Activated gamma-delta T cell (primary cell): ENCODE results near the gene PLEKHB2.
"Not testable (repeated sequence)": the region's sequence is repeated elsewhere in the genome, so short reads cannot be mapped to it uniquely, and the experiment has no call there.

Source experiments
- DNase-seq: peaks from one replicate; lab custom pipeline; 2025; lab: John Stamatoyannopoulos, UW

Gene PLEKHB2

GRCh38 chr2:131143803-131144202 lies 38.7 kb downstream of the PLEKHB2 start:
- DNase-seq = no peak

DNA sequence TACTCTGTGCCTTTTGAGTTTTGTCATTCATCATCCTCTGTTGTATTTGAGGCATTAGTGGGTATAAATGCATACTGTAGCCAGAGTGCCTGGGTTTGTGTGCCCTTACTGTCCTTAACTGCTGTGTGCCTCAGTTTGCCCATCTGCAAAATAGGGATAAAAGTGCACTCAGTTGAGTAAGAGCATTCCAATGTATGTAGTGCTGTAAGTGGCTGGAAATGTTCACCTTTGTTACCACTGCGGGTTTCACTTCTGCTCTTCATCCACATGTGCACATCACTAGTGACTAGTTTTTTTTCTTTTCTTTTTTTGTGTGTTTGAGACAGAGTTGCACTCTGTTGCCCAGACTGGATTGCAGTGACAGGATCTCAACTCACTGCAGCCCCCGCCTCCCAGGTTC lies 39.9 kb downstream of the PLEKHB2 start:
- no peak for DNase-seq

DNA sequence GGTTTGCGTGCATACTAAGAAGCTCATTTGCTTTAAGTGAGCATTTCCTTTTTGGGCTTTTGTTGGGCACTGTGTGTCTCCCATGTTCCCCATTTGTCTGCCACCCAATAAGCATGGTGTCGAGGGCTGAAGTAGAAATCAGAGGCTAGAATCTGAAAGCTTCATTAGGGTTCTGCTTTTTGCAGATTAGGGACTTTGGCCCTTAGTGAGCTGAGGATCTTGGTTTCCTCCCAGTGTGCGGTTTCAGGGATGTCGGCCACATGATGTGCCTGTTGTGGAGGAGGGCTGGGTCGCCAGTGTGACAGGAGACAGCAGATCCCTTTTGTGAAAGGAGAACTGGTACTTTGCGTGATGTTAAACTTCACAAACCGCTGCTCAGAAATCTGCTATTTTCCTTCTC lies 41.1 kb downstream of the PLEKHB2 start:
- DNase-seq = no peak

DNA sequence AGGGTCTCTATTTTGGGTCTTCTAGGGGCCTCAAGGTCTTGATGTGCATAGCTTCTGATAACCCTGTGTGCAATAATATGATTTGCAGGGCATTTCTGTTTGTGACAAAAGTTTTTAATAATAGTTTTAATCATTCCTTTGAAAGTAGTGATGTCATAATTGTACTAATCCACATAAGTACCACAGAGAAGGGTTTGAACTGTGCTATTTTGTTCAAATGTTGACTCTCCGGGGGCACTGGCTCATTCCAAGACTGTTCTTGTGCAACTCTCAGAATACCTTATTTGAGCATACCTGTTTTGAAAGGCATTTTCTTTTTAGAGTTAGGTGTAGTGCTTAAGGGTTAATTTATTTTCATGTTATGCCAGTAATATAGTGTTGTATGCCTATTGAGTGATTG lies 41.6 kb downstream of the PLEKHB2 start:
- DNase-seq = no peak

DNA sequence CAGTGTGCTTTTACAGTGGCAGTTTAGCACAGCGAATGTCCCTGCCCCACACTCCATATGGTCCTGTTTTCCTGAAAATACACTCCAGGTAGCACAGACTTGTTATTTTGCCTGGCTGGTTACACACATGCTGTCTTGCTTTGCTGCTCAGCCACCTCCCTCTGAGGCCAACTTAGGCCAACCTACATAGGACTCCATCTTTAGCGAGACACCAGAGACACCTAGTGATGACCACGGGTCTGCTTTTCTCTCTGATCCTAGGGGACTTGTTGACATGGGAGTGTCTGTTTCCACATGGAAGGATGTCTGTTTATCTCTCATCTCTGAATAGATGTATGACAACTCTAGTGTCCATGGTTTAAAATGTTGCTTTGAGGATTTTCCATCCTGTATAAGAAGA lies 43.3 kb downstream of the PLEKHB2 start:
- DNase-seq = no peak

DNA sequence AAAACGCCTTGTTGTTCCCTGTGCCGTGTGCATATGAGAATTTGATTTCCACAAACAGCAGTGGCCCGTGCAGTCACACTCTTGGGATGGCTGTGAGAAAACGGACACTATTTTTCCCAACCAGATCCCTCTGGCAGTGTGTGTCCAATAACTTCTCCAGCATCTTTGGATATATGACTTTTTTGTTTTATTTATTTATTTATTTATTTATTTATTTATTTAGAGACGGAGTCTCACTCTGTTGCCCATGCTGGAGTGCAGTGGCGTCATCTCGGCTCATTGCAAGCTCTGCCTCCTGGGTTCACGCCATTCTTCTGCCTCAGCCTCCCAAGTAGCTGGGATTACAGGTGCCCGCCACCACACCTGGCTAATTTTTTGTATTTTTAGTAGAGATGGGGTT lies 45.0 kb downstream of the PLEKHB2 start:
- not testable (repeated sequence) for DNase-seq

- no peak for DNase-seq
These were observed 46.3 kb downstream of the PLEKHB2 start for GRCh38 chr2:131151398-131151797.

GRCh38 chr2:131152074-131152473 lies 46.9 kb downstream of the PLEKHB2 start:
- DNase-seq = no peak

DNA sequence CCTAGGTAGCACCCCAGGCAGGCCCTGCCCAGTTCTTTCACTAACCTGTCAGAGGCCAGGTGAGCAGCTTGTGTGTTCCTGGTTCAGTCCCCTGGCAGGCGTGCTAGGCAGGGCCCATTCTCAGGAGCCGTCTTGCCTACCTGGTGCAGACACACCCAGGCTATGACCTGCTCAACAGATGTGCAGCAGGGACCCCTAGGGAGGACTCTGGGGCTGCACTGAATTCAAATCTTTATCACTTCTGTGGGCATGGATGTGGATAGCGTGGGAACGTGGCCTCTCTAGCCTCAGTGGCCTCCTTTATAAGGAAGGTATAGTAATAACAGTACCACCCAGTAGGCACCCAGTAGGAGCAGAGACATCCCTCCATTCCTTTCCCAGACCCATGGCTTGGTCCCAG lies 48.4 kb downstream of the PLEKHB2 start:
- no peak for DNase-seq

- peak; percentile 18 for DNase-seq
These were observed 49.0 kb downstream of the PLEKHB2 start for GRCh38 chr2:131154071-131154531.

DNA sequence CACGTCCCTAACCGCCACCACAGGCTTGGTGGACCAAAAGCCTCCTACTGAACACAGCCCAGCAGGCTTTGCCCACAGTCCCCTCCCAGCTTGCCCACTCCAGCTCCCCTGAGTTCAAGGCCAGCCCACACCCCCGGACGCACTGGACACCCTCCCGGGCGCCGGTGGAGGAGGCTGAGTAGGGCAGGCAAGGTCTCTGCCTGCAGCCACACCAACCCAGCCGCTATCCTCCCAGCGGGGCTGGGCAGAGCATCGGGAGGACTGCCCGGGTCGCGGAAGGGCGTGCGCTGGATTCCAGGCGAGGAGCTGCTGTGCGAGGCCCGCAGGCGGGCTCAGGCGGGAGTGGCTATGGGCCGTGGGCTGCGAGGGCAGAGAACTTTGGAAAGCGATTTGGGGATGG lies 49.5 kb downstream of the PLEKHB2 start:
- peak; percentile 15 for DNase-seq

GRCh38 chr2:131155208-131155855 lies 50.2 kb downstream of the PLEKHB2 start:
- no peak for DNase-seq

DNA sequence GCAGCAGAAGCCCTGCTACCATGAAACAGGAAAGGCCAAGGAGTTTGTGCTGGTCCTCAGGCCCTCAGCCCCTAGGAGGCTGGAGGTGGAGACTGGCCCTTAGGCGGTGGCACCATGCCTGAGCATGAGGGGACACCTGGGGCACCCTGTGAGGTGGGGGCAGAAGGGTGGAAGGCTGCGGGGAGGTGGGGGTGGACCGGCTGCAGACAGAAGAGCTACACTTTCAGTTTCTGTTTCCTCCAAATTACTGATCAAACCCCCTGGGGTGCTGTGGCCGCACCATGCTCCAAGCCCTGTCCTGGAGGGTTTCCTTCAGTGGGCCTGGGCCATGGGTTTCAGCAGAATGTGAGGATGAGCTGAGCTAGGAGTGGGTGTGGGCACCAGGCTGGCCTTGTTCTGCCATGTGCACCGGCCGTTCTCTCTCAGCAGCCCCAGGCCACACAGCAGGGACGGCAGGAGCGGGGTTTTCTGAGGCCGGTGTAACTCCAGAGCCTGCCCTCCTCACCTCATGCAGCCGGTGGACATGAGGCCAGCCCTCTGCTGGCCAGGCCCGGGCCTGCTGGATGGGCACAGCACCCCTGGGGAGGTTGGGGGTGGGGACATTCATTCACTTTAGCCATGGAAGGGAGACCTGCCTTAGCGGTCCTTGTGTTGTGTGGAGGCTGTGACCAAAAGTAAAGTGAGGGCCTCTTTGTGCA lies 51.5 kb downstream of the PLEKHB2 start:
- no peak for DNase-seq

DNA sequence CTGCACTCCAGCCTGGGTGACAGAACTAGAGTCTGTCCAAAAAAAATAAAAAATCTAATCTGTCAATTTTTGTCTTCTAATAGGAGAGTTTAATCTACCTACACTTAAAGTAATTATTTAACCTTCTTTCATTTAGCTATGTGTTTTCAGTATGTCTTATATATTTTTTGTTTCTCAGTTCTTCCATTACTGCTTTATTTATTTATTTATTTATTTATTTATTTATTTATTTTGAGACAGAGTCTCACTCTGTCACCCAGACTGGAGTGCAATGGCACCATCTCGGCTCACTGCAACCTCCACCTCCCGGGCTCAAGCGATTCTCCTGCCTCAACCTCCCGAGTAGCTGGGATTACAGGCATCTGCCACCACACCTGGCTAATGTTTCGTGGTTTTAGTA lies 60.4 kb downstream of the PLEKHB2 start:
- not testable (repeated sequence) for DNase-seq

DNA sequence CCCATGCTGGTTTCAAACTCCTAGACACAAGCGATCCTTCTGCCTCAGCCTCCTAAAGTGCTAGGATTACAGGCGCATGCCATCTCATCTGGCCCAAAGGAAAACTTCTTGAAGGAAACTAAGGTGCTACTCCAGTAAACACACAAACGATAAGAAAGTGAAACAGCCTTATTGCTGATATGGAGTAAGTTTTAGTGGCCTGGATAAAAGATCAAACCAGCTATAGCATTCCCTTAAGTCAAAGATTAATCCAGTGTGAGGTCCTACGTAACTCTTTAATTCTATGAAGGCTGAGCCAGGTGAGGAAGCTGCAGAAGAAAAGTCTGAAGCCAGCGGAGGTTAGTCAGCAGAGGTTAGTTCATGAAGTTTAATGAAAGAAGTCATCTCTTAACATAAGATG lies 63.4 kb downstream of the PLEKHB2 start:
- no peak for DNase-seq

DNA sequence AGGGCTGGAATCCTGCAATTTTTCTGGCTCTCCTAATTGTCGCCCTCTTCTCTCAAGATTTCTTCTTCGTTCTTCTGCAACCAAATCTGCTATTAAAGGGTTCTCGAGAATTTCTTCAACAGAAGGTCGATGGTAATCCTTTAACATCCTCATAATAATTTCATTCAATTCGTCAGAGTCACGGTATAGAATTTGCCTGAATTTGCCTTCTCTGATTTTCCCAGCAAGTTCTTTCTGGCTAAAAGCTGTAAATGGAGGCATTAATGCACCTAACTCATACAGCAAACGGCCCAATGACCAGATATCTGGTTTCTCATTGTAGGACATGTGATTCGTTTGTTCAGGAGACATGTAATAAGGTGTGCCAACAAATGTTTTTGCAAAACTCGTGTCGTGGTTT lies 72.9 kb downstream of the PLEKHB2 start:
- DNase-seq = not testable (repeated sequence)

- DNase-seq = not testable (repeated sequence)
These were observed 73.7 kb downstream of the PLEKHB2 start for GRCh38 chr2:131178721-131179418.

- not testable (repeated sequence) for DNase-seq
These were observed 76.3 kb downstream of the PLEKHB2 start for GRCh38 chr2:131181451-131181850.

DNA sequence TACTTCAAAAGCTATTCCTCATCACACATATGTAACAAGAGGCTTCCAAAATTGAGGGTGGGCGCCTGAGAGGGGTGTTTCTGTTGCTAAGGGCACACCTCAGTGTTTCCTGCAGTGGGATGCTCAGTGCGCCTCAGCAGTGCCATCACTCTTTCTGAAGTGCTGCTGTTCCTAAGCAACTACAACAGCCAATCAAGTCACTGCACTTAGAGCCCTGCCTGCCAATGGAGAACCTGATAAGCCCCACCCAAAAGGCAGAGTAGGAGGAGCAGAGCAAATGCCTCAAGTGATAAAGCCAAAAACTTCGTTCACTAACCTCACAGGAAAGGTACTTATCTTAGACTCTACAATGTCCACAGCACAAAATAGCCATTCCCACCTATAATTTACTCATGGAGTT lies 88.3 kb downstream of the PLEKHB2 start:
- not testable (repeated sequence) for DNase-seq

GRCh38 chr2:131196186-131196585 lies 91.0 kb downstream of the PLEKHB2 start:
- not testable (repeated sequence) for DNase-seq
